DND-41 (cell line): ENCODE data around the gene MIOX.

Experiments
- EZH2 ChIP-seq: IDR thresholded peaks from 3 replicates; pipeline ENCODE4 v1.6.1; 2012; ENCODE audit warnings: borderline replicate concordance, low read depth, mild to moderate bottlenecking, moderate library complexity, low read length, inconsistent platforms; ENCODE audit not compliant: severe bottlenecking
- TF ChIP-seq, protein P1 (sequence below): IDR thresholded peaks from 2 replicates; pipeline ENCODE4 v1.5.1; 2012; ENCODE audit warnings: borderline replicate concordance, low read length, moderate library complexity, mild to moderate bottlenecking; ENCODE audit not compliant: poor library complexity, severe bottlenecking; ENCODE audit errors: extremely low read depth

DNA sequence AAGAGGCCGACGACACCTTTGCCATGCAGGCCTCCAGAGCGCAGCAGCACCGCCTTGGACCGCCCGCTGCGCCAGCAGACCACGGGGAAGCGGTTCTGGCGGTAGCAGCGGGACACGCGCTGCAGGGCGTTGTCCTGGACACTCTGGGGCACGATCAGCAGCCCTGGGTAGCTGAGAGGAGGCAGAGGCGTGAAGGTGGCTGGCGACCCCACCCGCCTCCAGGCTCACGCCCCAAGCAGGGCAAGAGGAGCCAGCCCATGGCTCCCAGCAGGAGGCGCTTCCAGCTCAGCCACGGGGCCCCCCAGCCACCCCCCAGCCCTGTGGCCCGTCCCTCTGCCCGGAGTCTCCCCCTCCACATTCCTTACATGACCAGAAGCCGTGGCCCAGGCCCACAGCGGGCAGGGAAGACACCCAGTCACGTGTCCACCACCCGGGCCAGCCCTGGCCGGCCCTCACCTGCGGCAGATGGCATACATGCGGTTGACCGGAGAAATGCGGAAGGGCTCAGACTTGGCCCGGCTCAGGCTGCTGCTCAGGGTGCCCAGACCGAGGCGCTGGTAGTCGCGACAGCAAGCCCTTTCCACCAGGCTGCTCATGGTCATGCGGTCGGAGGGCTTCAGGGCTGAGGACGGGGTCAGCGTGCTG is 27.0 kb upstream of the MIOX start:
- TF ChIP-seq, protein P1, sequence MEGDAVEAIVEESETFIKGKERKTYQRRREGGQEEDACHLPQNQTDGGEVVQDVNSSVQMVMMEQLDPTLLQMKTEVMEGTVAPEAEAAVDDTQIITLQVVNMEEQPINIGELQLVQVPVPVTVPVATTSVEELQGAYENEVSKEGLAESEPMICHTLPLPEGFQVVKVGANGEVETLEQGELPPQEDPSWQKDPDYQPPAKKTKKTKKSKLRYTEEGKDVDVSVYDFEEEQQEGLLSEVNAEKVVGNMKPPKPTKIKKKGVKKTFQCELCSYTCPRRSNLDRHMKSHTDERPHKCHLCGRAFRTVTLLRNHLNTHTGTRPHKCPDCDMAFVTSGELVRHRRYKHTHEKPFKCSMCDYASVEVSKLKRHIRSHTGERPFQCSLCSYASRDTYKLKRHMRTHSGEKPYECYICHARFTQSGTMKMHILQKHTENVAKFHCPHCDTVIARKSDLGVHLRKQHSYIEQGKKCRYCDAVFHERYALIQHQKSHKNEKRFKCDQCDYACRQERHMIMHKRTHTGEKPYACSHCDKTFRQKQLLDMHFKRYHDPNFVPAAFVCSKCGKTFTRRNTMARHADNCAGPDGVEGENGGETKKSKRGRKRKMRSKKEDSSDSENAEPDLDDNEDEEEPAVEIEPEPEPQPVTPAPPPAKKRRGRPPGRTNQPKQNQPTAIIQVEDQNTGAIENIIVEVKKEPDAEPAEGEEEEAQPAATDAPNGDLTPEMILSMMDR = peak; percentile 21
- no peak for TF ChIP-seq EZH2
